A673 (cell line): Measurements from ENCODE around the gene TFAP2A.

ENCODE experiments used
- CTCF ChIP-seq: fragments of 300-800, 200-600 bp; sonication (generic); conservative IDR thresholded peaks from 2 replicates; pipeline ENCODE4 v1.5.1; 2017; ENCODE audit warnings: low read depth, mild to moderate bottlenecking, antibody characterized with exemption, low read length, moderate library complexity, mixed read lengths
- EZH2 ChIP-seq: fragments of 200-600 bp; sonication (generic); IDR thresholded peaks from 2 replicates; pipeline ENCODE4 v1.6.1; 2017; ENCODE audit warnings: borderline replicate concordance, low read depth, mild to moderate bottlenecking, mixed read lengths, antibody characterized with exemption, low read length; ENCODE audit not compliant: poor library complexity, severe bottlenecking

GRCh38 chr6:10414756-10415616 is at the start of gene TFAP2A:
- TF ChIP-seq EZH2 (no peak), CTCF (peak; percentile 65)
